K562 (cell line): ENCODE data around the gene NOP16. TPM values are rescaled to one million over a fixed set of nuclear protein-coding genes. Genes with fewer than 3 reads are reported as not detected.

Experiments
- ATAC-seq: fragments of 200-7000 bp; cut with Tn5 transposase; 3 replicates; pipeline ENCODE4 v1.9.1; 2020; ENCODE audit warnings: moderate library complexity
- BruUV-seq: library from RNA; stranded (reverse); fragments of 400-500 nt; replicated peaks from 2 replicates; lab custom pipeline; 2021; lab: Mats Ljungman, UMichigan
- CTCF ChIA-PET: fragments of 300-600 bp; formaldehyde crosslinking; extraction: SDS; loops from one replicate; lab custom pipeline; 2021; ENCODE audit warnings: low intra/inter-chr PET ratio; lab: Yijun Ruan, JAX
- POLR2A ChIA-PET: fragments of 300-600, 350-650 bp; sonication (Branson Sonifier 250); formaldehyde crosslinking; extraction: SDS; loops from one replicate; lab custom pipeline; 2021; ENCODE audit warnings: antibody characterized with exemption, inconsistent platforms; lab: Yijun Ruan, JAX
- DNase-seq, 4 experiments: peaks; one replicate each; pipeline versions ENCODE4 v3.0.0 to v3.0.0-alpha.2; 2011 to 2018; ENCODE audit warnings: low spot score in 3 of 4, mixed read lengths in 3 of 4; ENCODE audit errors: extremely low read depth in 1 of 4
- FAIRE-seq: peaks from 2 replicates; lab custom pipeline; 2011; peaks lifted over from hg19 to GRCh38; lab: Jason Lieb, UNC
- H2AFZ ChIP-seq: 2 replicates; pipeline ENCODE4 v1.6.0; 2011; ENCODE audit warnings: low read depth, low read length, control low read depth, inconsistent platforms
- H3K27ac ChIP-seq: fragments of 200-600 bp; 3 replicates; pipeline ENCODE4 v1.8.0; 2011; ENCODE audit warnings: low read depth, mild to moderate bottlenecking, control low read depth, inconsistent platforms, low read length, moderate library complexity, mixed read lengths; ENCODE audit errors: extremely low read depth
- H3K27me3 ChIP-seq, 2 experiments: fragments of 300-600 bp in 1 of 2; 2 replicates in 1 of 2; 3 replicates in 1 of 2; pipeline versions ENCODE4 v1.6.0 to v1.8.0; 2011; ENCODE audit warnings: inconsistent platforms in 2 of 2, low read length in 2 of 2, mild to moderate bottlenecking in 1 of 2, mixed read lengths in 1 of 2, moderate library complexity in 1 of 2; ENCODE audit not compliant: control insufficient read depth in 2 of 2, insufficient read depth in 2 of 2
- H3K36me3 ChIP-seq: fragments of 300-600 bp; 3 replicates; pipeline ENCODE4 v1.8.0; 2011; ENCODE audit warnings: mild to moderate bottlenecking, low read length, inconsistent platforms; ENCODE audit not compliant: control insufficient read depth, insufficient read depth
- H3K4me1 ChIP-seq, 2 experiments: fragments of 200-600 bp in 1 of 2; replicated peaks in 1 of 2; 2 replicates in 1 of 2; 3 replicates in 1 of 2; pipeline versions ENCODE4 v1.5.1 to v1.8.0; 2011; ENCODE audit warnings: inconsistent platforms in 2 of 2, low read length in 2 of 2, mild to moderate bottlenecking in 1 of 2, mixed read lengths in 1 of 2, moderate library complexity in 1 of 2; ENCODE audit not compliant: control insufficient read depth in 2 of 2, insufficient read depth in 2 of 2
- H3K4me2 ChIP-seq: 2 replicates; pipeline ENCODE4 v1.6.1; 2011; ENCODE audit warnings: low read length, control low read depth, inconsistent platforms, mixed read lengths; ENCODE audit not compliant: insufficient read depth
- H3K4me3 ChIP-seq: fragments of 200-600 bp; sonication (generic), shearing (Covaris generic); 2 replicates; pipeline ENCODE4 v1.5.1; 2016; ENCODE audit warnings: control low read depth, inconsistent platforms
- H3K79me2 ChIP-seq: fragments of 200-600 bp; 3 replicates; pipeline ENCODE4 v1.8.0; 2011; ENCODE audit warnings: low read length, inconsistent platforms; ENCODE audit not compliant: control insufficient read depth, insufficient read depth
- H3K9ac ChIP-seq, 2 experiments: 2 replicates each; pipeline versions ENCODE4 v1.6.0 to v1.6.1; 2011; ENCODE audit warnings: low read depth in 2 of 2, low read length in 2 of 2, control low read depth in 1 of 2, inconsistent platforms in 1 of 2, mild to moderate bottlenecking in 1 of 2, mixed read lengths in 1 of 2; ENCODE audit not compliant: insufficient read depth in 1 of 2
- H3K9me1 ChIP-seq: one replicate; pipeline ENCODE4 v1.6.0; 2011; ENCODE audit warnings: inconsistent platforms, mild to moderate bottlenecking, low read length, moderate library complexity; ENCODE audit not compliant: control insufficient read depth, insufficient read depth
- H3K9me3 ChIP-seq: replicated peaks from 2 replicates; pipeline ENCODE4 v1.5.1; 2011; ENCODE audit warnings: low read depth, low read length, inconsistent platforms; ENCODE audit not compliant: control insufficient read depth, insufficient read depth
- H4K20me1 ChIP-seq: replicated peaks from 2 replicates; pipeline ENCODE4 v1.6.1; 2011; ENCODE audit warnings: low read length, inconsistent platforms, mixed read lengths; ENCODE audit not compliant: control insufficient read depth, insufficient read depth
- MTF1 ChIP-seq: fragments of 250-450 bp; sonication (Bioruptor Pico); IDR thresholded peaks from 2 replicates; pipeline ENCODE4 v1.9.0; 2021; ENCODE audit warnings: moderate library complexity, mild to moderate bottlenecking, inconsistent platforms, borderline replicate concordance
- SMARCB1 ChIP-seq: IDR thresholded peaks from 2 replicates; pipeline ENCODE4 v1.6.1; 2011; ENCODE audit warnings: improper control_type of control experiment, low read depth; ENCODE audit not compliant: insufficient read length
- STAG1 ChIP-seq: sonication (generic); formaldehyde crosslinking; IDR thresholded peaks from 2 replicates; pipeline ENCODE4 v1.5.0; 2020; ENCODE audit warnings: missing genetic modification reagents, borderline replicate concordance
- ZBTB1 ChIP-seq: sonication (generic); formaldehyde crosslinking; IDR thresholded peaks from 2 replicates; pipeline ENCODE4 v1.8.1; 2023; ENCODE audit warnings: missing genetic modification reagents, low read depth, mild to moderate bottlenecking, borderline replicate concordance
- ZNF140 ChIP-seq: fragments of 250-450 bp; sonication (Bioruptor Pico); IDR thresholded peaks from 2 replicates; pipeline ENCODE4 v1.8.0; 2021; ENCODE audit warnings: moderate library complexity, mild to moderate bottlenecking, inconsistent platforms
- ZNF174 ChIP-seq: fragments of 250-450 bp; sonication (Bioruptor Pico); IDR thresholded peaks from 2 replicates; pipeline ENCODE4 v1.4.0; 2020; ENCODE audit warnings: mild to moderate bottlenecking
- ZNF212 ChIP-seq: fragments of 450-650 bp; formaldehyde crosslinking; IDR thresholded peaks from 2 replicates; pipeline ENCODE4 v1.4.0; 2020; ENCODE audit warnings: mild to moderate bottlenecking
- WGBS: fragments of 100-300 bp; shearing (Covaris generic); methylation state at CpG from one replicate; pipeline ENCODE4 v1.1.6; 2016; ENCODE audit warnings: low coverage, mixed read lengths; ENCODE audit not compliant: insufficient coverage; ENCODE audit errors: missing lambda C conversion rate; 5-methylcytosine and 5-hydroxymethylcytosine counted together
- in situ Hi-C: fragments of 300-500 bp; cut with MboI; formaldehyde crosslinking; loops from 4 replicates; pipeline ENCODE4 v1.15.0; 2018; ENCODE audit warnings: inconsistent platforms, mixed read lengths
- intact Hi-C: fragments of 100-400 bp; cut with micrococcal nuclease; formaldehyde crosslinking; loops from 2 replicates; pipeline ENCODE4 v1.14.2; 2022
- polyA plus RNA-seq, 8 experiments: library from polyadenylated mRNA; depleted of rRNA in 4 of 8; stranded (reverse) in 5 of 8; unstranded in 3 of 8; fragments of >200 nt; fragmentation: Nextera tagmentation in 2 of 8; fragmentation: Illumina TruSeq in 1 of 8; extraction: Ambion mirVana in 2 of 8; extraction: Trizol in 1 of 8; gene quantifications; 2 replicates each; pipeline versions ENCODE4 v1.2.1 to v1.2.3, GENCODE V29; 2011 to 2014; ENCODE audit warnings: inconsistent platforms in 1 of 8, missing spikeins in 1 of 8
- total RNA-seq, 7 experiments: library from RNA; depleted of rRNA in 6 of 7; stranded (reverse); fragments of >200 nt in 6 of 7; fragmentation: Illumina TruSeq in 2 of 7; extraction: Trizol in 2 of 7; gene quantifications; 2 replicates each; pipeline versions ENCODE4 v1.2.1 to v1.2.3, GENCODE V29; 2011 to 2021; ENCODE audit warnings: low replicate concordance in 1 of 7
- TF ChIP-seq, protein P1 (sequence below): fragments of 250-450 bp; sonication (Bioruptor Pico); IDR thresholded peaks from 2 replicates; pipeline ENCODE4 v1.5.0; 2021
- TF ChIP-seq, protein P2 (sequence below): fragments of 150-350 bp; IDR thresholded peaks from 2 replicates; pipeline ENCODE4 v1.6.1; 2014; ENCODE audit warnings: low read depth, mild to moderate bottlenecking, low read length, borderline replicate concordance

The NOP16 gene
- total and polyA plus RNA-seq, 9 of the 15 experiments (the other 6 are each of a cell fraction or from before 2014, with no cell fraction given), result 92.5 to 342 (median 148) TPM

DNA sequence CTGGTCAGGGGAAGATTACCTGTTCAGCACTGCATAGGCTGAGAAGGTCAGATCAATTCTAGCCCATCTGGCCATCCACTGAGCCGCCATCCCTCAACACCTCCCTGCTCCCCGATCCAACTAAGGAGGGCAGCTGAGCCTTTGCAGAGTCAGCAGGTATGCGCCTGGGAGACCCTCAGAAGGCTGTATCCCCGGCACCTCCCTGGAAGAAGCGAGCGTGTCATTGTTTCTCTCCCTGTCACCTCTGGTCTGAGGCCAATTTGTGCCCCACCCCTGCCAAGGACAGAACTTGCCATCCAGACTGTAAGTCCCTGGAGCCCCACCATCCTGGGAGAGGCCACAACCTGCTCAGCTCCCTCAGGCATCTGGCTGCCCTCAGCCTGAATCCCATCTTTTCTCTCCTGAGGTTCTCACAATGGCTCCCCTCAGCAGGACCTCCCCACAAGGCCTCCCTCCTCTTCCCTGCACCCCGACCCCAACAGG, 25.4 kb upstream of the NOP16 start:
- Histone ChIP-seq H4K20me1 (peaks cover 9% of the 10 kb centered on the region; the same call in 1 of the 2 replicates), H3K4me3 (no peak overlapping the region), H3K9ac (peak overlapping the region in 1 of 2 experiments; percentile 49; a peak in 2 of 4 replicates), H3K79me2 (peaks cover 21% of the 10 kb centered on the region), H3K9me1 (peaks cover 4% of the 10 kb centered on the region), H3K4me1 (peaks cover 12 to 17% of the 10 kb centered on the region in 2 experiments; a peak in 4 of 5 replicates), H3K27me3 (no peaks in the 10 kb centered on the region), H3K36me3 (peaks cover 18% of the 10 kb centered on the region; the same call in 2 of the 3 replicates), H2AFZ (no peak overlapping the region), H3K4me2 (no peak overlapping the region)
- DNase-seq (peak in 2 of 4 experiments; percentile 7 to 10), FAIRE-seq (no peak)
- CTCF ChIA-PET, result no interaction called here
- no TSS peak for BruUV-seq
- in situ Hi-C loops, result no loop called here
- TF ChIP-seq ZNF212 (no peak), STAG1 (CRISPR knock-in tag) (no peak), ZNF140 (CRISPR knock-in tag) (no peak), ZBTB1 (CRISPR knock-in tag) (no peak)
- TF ChIP-seq, all 486 proteins: peak for 0
- intact Hi-C loops, result loop anchor here (10.0 kb wide), 1 partner anchor 71 kb away; no protein-coding TSS in a partner anchor
- no peaks in the 10 kb centered on the region for H3K9me3 ChIP-seq
- H3K27ac ChIP-seq, result no peak overlapping the region
- 78% methylated on average over 7 of the region's 7 CpGs for WGBS
- POLR2A ChIA-PET, result interaction anchor here (0.6 to 0.7 kb wide), 4 partner anchors 34 to 260 kb away, joined by 3 to 4 read pairs (median 4); partner anchors contain the start of gene FAF2
- ATAC-seq, result no peak

DNA sequence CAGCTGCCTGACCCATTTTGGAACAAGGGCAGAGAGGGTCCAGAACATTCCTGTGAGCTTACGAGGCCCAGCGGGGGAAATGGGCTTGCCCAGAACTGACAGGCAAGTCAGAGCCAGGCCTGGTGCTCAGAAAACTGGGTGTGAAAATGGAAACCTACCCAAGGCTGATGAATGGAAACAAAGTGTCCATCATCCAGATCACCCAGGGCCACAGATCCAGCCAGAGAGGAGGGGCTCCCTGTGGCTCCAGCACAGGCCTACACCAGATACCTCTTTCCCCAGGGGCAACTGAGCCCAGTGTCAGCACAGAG, 24.8 kb upstream of the NOP16 start:
- in situ Hi-C loops (no loop called here), intact Hi-C loops (loop anchor here (10.0 kb wide), 1 partner anchor 72 kb away; no protein-coding TSS in a partner anchor)
- no peak for ATAC-seq
- no peak for DNase-seq
- ChIA-PET CTCF (no interaction called here), POLR2A (interaction anchor here (0.7 kb wide), 1 partner anchor 260 kb away, joined by 3 read pairs; no protein-coding TSS in a partner anchor)
- Histone ChIP-seq H3K79me2 (peaks cover 21% of the 10 kb centered on the region), H4K20me1 (peaks cover 9% of the 10 kb centered on the region; the same call in 1 of the 2 replicates), H3K4me2 (no peak overlapping the region), H3K27me3 (no peaks in the 10 kb centered on the region), H3K9ac (peak overlapping the region in 1 of 2 experiments; percentile 49; a peak in 2 of 4 replicates), H3K4me1 (peaks cover 12 to 17% of the 10 kb centered on the region in 2 experiments; a peak in 4 of 5 replicates), H3K27ac (no peak overlapping the region), H3K9me3 (no peaks in the 10 kb centered on the region), H2AFZ (no peak overlapping the region), H3K9me1 (peaks cover 4% of the 10 kb centered on the region), H3K4me3 (no peak overlapping the region), H3K36me3 (peaks cover 18% of the 10 kb centered on the region; the same call in 2 of the 3 replicates)
- FAIRE-seq, result no peak
- no TSS peak for BruUV-seq
- 71% methylated on average over 1 of the region's 2 CpGs for WGBS
- TF ChIP-seq ZNF174 (CRISPR knock-in tag) (no peak), MTF1 (CRISPR knock-in tag) (no peak), SMARCB1 (no peak)
- TF ChIP-seq, protein P1, sequence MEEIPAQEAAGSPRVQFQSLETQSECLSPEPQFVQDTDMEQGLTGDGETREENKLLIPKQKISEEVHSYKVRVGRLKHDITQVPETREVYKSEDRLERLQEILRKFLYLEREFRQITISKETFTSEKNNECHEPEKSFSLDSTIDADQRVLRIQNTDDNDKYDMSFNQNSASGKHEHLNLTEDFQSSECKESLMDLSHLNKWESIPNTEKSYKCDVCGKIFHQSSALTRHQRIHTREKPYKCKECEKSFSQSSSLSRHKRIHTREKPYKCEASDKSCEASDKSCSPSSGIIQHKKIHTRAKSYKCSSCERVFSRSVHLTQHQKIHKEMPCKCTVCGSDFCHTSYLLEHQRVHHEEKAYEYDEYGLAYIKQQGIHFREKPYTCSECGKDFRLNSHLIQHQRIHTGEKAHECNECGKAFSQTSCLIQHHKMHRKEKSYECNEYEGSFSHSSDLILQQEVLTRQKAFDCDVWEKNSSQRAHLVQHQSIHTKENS (CRISPR knock-in tag), result no peak
- TF ChIP-seq, protein P2, sequence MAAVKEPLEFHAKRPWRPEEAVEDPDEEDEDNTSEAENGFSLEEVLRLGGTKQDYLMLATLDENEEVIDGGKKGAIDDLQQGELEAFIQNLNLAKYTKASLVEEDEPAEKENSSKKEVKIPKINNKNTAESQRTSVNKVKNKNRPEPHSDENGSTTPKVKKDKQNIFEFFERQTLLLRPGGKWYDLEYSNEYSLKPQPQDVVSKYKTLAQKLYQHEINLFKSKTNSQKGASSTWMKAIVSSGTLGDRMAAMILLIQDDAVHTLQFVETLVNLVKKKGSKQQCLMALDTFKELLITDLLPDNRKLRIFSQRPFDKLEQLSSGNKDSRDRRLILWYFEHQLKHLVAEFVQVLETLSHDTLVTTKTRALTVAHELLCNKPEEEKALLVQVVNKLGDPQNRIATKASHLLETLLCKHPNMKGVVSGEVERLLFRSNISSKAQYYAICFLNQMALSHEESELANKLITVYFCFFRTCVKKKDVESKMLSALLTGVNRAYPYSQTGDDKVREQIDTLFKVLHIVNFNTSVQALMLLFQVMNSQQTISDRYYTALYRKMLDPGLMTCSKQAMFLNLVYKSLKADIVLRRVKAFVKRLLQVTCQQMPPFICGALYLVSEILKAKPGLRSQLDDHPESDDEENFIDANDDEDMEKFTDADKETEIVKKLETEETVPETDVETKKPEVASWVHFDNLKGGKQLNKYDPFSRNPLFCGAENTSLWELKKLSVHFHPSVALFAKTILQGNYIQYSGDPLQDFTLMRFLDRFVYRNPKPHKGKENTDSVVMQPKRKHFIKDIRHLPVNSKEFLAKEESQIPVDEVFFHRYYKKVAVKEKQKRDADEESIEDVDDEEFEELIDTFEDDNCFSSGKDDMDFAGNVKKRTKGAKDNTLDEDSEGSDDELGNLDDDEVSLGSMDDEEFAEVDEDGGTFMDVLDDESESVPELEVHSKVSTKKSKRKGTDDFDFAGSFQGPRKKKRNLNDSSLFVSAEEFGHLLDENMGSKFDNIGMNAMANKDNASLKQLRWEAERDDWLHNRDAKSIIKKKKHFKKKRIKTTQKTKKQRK, result no peak
